Measurements from ENCODE around the gene RP2.

The RP2 gene

DNA sequence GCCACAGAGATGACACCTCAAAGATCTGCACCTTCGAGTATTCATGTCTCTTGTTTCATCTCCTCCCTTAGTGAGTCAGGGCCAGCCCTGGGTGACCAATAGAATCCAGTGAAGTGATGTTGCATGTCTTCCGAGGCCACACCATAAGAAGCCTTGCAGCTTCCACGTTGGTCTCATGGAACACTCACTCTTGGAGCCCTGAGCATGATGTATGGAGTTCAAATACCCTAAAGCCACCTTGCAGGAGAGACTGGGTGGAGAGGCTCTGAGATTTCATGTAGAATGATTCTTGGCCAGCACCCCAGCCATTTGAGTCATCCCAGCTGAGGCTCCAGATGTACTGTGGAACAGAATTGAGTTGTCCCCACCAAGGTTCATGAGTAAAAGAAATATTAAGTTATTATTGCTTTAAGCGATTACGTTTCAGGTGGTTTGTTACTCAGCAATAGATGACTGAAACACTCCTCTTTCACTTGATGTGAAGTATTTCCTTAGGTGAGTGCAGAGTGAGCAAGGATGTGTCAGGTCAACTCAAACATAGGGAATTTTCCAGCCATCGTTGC is 5.0 kb upstream of the RP2 start:
- H3K4me1 ChIP-seq (ENCODE audit: insufficient read depth, poor library complexity, severe bottlenecking), result no peaks in the 10 kb centered on the region
- DNase-seq (ENCODE audit: low spot score), result no peak
- H3K9me3 ChIP-seq (ENCODE audit: severe bottlenecking), result no peaks in the 10 kb centered on the region
- no peaks in the 10 kb centered on the region for H3K27me3 ChIP-seq (ENCODE audit: insufficient read depth, poor library complexity, severe bottlenecking)
- TF ChIP-seq, protein P1, sequence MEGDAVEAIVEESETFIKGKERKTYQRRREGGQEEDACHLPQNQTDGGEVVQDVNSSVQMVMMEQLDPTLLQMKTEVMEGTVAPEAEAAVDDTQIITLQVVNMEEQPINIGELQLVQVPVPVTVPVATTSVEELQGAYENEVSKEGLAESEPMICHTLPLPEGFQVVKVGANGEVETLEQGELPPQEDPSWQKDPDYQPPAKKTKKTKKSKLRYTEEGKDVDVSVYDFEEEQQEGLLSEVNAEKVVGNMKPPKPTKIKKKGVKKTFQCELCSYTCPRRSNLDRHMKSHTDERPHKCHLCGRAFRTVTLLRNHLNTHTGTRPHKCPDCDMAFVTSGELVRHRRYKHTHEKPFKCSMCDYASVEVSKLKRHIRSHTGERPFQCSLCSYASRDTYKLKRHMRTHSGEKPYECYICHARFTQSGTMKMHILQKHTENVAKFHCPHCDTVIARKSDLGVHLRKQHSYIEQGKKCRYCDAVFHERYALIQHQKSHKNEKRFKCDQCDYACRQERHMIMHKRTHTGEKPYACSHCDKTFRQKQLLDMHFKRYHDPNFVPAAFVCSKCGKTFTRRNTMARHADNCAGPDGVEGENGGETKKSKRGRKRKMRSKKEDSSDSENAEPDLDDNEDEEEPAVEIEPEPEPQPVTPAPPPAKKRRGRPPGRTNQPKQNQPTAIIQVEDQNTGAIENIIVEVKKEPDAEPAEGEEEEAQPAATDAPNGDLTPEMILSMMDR (IDR thresholded peaks at IDR 0.05; ENCODE audit: poor library complexity, severe bottlenecking), result no peak
- ATAC-seq (ENCODE audit: low read depth), result peak; percentile 37
- no peak overlapping the region for H3K27ac ChIP-seq (ENCODE audit: poor library complexity, severe bottlenecking)
- H3K4me3 ChIP-seq (ENCODE audit: severe bottlenecking), result no peak overlapping the region
- H3K36me3 ChIP-seq (ENCODE audit: low read depth), result no peaks in the 10 kb centered on the region

GRCh38 chrX:46837558-46838485 is 979 bp downstream of the RP2 start:
- Histone ChIP-seq H3K4me3 (ENCODE audit: severe bottlenecking) (peak overlapping the region; percentile 84), H3K4me1 (ENCODE audit: insufficient read depth, poor library complexity, severe bottlenecking) (peaks cover 20% of the 10 kb centered on the region), H3K27me3 (ENCODE audit: insufficient read depth, poor library complexity, severe bottlenecking) (no peaks in the 10 kb centered on the region), H3K27ac (ENCODE audit: poor library complexity, severe bottlenecking) (peak overlapping the region; percentile 71), H3K9me3 (ENCODE audit: severe bottlenecking) (no peaks in the 10 kb centered on the region), H3K36me3 (ENCODE audit: low read depth) (no peaks in the 10 kb centered on the region)
- TF ChIP-seq, protein P1 (IDR thresholded peaks at IDR 0.05; ENCODE audit: poor library complexity, severe bottlenecking), result no peak
- no peak for DNase-seq (ENCODE audit: low spot score)
- ATAC-seq (ENCODE audit: low read depth), result no peak

GRCh38 chrX:46838486-46838870 is 1.6 kb downstream of the RP2 start:
- Histone ChIP-seq H3K9me3 (ENCODE audit: severe bottlenecking) (no peaks in the 10 kb centered on the region), H3K4me1 (ENCODE audit: insufficient read depth, poor library complexity, severe bottlenecking) (peaks cover 20% of the 10 kb centered on the region), H3K4me3 (ENCODE audit: severe bottlenecking) (peak overlapping the region; percentile 84), H3K27ac (ENCODE audit: poor library complexity, severe bottlenecking) (no peak overlapping the region), H3K27me3 (ENCODE audit: insufficient read depth, poor library complexity, severe bottlenecking) (no peaks in the 10 kb centered on the region), H3K36me3 (ENCODE audit: low read depth) (no peaks in the 10 kb centered on the region)
- ATAC-seq (ENCODE audit: low read depth), result no peak
- DNase-seq (ENCODE audit: low spot score), result no peak
- TF ChIP-seq, protein P1 (IDR thresholded peaks at IDR 0.05; ENCODE audit: poor library complexity, severe bottlenecking), result no peak

DNA sequence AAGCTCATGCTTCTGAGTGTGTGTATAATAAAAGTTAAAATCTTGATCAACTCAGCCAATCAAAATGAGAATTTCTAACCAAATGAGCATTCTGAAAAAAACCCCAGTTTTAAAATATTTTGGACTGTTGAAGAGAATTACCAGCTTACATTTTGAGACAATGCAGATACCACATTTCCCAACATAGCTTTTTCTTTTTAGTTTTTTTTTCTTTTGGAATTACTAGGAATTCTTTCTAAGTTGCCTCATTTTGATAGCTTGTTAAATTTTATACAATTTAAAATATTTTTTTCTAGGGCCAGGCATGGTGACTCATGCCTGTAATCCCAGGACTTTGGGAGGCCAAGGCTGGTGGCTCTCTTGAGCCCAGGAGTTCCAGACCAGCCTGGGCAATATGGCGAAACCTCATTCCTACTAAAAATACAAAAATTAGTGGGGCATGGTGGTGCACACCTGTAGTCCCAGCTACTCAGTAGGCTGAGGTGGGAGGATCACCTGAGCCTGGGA is 2.2 kb downstream of the RP2 start:
- Histone ChIP-seq H3K9me3 (ENCODE audit: severe bottlenecking) (no peaks in the 10 kb centered on the region), H3K4me3 (ENCODE audit: severe bottlenecking) (no peak overlapping the region), H3K27me3 (ENCODE audit: insufficient read depth, poor library complexity, severe bottlenecking) (no peaks in the 10 kb centered on the region), H3K4me1 (ENCODE audit: insufficient read depth, poor library complexity, severe bottlenecking) (peaks cover 20% of the 10 kb centered on the region), H3K36me3 (ENCODE audit: low read depth) (no peaks in the 10 kb centered on the region), H3K27ac (ENCODE audit: poor library complexity, severe bottlenecking) (no peak overlapping the region)
- DNase-seq (ENCODE audit: low spot score), result no peak
- TF ChIP-seq, protein P1 (IDR thresholded peaks at IDR 0.05; ENCODE audit: poor library complexity, severe bottlenecking), result no peak
- ATAC-seq (ENCODE audit: low read depth), result no peak
